Subcutaneous preadipocyte (primary cell): Measurements from ENCODE around the gene SULT6B1. TPM values are rescaled to one million over a fixed set of nuclear protein-coding genes. Genes with fewer than 3 reads are reported as not detected.

Experiments used
- total RNA-seq: library from RNA; depleted of rRNA; stranded (reverse); fragments of >200 nt; gene quantifications from 2 replicates; pipeline ENCODE4 v1.2.3, GENCODE V29; 2012

SULT6B1 gene, protein sequence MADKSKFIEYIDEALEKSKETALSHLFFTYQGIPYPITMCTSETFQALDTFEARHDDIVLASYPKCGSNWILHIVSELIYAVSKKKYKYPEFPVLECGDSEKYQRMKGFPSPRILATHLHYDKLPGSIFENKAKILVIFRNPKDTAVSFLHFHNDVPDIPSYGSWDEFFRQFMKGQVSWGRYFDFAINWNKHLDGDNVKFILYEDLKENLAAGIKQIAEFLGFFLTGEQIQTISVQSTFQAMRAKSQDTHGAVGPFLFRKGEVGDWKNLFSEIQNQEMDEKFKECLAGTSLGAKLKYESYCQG
- not detected in 2 replicates for total RNA-seq

DNA sequence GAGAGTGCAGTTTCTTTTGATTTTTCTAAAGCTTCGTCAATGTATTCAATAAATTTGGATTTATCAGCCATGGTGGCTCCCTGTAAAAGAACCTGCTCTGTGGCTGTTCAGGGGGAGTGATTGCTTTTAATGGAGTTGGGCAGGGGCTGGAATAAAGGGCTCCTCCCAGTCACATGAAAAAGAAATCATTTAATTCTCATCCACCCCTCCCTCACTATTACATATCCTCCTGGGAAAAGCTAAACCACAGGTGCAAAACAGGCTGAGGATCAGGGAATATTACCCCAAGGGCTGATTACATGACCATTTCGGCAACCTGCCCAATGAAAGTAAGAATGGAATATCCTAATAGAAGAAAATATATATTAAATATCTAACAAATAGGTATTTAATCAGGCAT is at the start of gene SULT6B1:
SULT6B1 (minus strand) TSS at position 101 of the 400 bp plus-strand sequence; CDS start at position 71, 30 bp downstream.

DNA sequence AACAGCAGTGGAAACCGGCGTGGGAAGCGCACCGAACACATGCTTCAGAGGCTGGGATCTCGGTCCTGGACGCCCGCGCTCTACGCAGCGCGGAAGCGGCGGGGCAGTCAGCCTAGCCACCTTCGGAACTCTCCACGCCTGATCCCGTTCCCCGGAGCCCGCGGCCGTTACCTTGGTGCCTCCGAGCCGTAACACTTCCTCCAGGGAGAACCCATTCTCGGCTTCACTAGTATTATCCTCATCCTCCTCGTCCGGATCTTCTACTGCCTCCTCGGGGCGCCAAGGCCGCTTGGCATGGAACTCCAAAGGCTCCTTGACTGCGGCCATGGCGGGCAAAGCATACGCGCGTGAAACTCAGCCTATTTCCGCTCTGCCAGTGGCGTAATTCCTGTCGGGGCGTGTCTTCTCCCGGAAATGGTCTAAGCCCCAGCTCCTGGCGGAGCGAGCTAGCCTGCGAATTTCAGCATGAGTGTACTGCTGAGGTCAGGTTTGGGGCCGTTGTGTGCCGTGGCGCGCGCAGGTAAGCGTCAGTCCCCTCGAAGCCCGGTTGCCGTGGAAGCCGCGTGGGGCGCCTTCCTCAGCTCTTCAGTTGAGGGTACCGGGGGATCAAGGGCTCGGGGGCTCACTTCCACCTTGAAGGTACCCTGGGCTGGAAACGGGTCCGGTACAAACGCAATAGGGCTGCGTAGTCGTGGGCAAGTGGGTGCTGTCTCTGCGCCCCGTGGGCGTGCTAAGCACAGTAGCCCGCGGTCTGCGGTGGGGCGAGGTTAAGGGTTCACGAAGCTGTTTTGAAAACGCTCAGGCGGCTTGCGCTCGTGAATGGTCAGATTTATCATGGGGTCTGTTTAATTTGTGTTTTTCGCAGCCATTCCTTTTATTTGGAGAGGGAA is 43.0 kb upstream of the SULT6B1 start, which contains the start of the genes CEBPZ and NDUFAF7:
CEBPZ (minus strand) TSS at position 356 of the 890 bp plus-strand sequence; CDS start at position 327, 29 bp downstream.
NDUFAF7 (plus strand) TSS at position 418 of the 890 bp plus-strand sequence; CDS start at position 466, 48 bp downstream.

DNA sequence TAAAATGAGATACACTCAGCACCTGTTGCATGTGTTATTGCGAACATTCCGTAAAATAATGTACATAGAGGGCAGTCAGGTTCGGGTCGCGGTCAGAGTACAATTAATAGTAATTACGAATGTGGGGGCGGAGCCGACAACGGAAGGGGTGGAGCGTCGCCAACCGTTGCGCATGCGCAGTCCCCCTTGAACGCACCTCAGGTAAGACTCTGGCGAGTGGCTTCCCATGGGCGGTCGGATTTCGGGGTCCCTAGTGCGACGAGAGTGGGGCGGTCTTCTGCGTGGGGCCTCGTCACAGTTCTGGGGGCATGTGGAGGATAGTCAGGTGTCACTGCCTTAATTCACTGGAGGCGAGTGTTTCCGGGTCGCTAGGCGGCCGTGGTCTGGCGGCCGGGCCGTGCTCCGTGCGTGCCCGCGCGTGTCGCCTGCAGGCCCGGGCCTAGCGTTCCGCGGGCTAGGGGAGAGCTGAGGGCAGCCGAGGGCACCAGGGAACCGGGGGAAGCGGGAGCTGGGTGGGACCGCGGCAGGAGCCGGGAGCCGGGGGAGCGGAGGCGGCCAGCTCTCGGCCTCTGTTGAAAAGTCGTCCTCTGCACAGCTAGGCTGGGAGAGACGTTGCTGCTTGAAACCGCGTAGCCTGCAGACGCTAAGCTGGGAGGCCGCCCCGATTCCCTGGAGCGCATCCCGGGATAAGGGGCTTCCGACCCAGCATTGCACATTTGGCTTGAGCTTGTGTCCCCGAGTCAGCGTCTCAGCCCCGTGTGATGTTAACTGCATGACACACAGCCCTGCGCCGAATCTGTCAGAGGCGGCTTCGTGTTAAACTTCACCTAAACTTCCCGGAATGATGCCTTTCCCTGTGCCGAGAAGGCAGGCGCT is 8.1 kb upstream of the SULT6B1 start, which contains the start of gene CEBPZOS:
CEBPZOS (plus strand) TSS at position 177 of the 876 bp plus-strand sequence. CDS start 3,209 bp downstream, outside the sequence.

DNA sequence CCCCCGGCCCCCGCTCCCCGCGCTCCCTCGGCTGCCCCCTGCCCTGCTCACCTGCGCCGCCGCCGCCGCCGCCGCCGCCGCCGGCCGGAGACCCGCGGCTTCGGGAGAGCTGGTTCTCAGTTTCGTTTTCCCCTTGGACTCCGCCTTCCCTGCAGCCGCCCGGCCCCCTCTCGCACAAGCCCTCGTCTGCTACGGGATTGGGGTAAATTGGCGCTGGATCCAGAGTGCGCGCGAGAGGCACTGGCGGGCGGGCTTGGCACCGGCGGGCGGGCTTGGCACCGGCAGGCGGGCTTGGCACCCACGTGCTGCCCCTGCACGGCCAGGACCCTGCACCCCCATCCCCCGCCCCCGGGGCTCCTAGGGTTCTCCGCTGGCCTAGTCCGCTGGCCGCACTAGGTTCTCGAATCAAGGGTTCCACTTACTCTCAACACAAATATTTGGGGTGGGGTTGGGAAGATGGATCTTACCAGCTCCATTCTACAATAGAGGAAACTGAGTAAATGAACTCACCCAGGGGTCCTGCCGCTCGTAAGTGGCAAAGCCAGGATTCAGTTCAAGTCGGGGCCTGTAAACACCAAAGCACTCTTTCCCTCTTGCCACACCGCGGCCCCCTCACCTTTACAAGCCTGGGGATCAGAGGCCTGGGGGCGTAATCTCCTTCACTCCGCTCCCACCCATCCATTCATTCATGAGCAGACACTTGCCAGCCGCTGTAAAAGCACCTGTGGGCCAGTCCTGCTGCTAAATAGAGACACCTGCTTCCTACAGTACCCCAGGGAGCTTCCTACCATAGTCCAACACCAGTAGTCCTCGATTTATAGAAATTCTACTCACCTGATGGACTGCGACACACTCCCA is 31.4 kb downstream of the SULT6B1 start, which contains the start of gene EIF2AK2:
EIF2AK2 (minus strand) TSS at position 124 of the 858 bp plus-strand sequence. CDS start 9,174 bp downstream, outside the sequence.

Other genes with a start within 250 kb of the SULT6B1 start
- 16.9 and 21.5 TPM in 2 replicates for gene STRN, start 222.1 kb downstream of the SULT6B1 start, total RNA-seq
- 20.6 and 21.1 TPM in 2 replicates for gene HEATR5B, start 104.3 kb downstream of the SULT6B1 start, total RNA-seq
- 4.8 and 7.6 TPM in 2 replicates for gene GPATCH11, start 104.2 kb downstream of the SULT6B1 start, total RNA-seq
- 29.0 and 33.0 TPM in 2 replicates for gene EIF2AK2, start 31.7 kb downstream of the SULT6B1 start, total RNA-seq
- 14.0 and 20.9 TPM in 2 replicates for gene CEBPZOS, start 7.8 kb upstream of the SULT6B1 start, total RNA-seq
- gene CEBPZ, start 42.9 kb upstream of the SULT6B1 start, total RNA-seq = 43.0 and 60.8 TPM in 2 replicates
- 13.2 and 15.4 TPM in 2 replicates for gene NDUFAF7, start 43.0 kb upstream of the SULT6B1 start, total RNA-seq
- 40.4 and 67.1 TPM in 2 replicates for gene PRKD3, start 136.2 kb upstream of the SULT6B1 start, total RNA-seq
- gene QPCT, start 156.0 kb upstream of the SULT6B1 start, total RNA-seq = 4.4 and 6.5 TPM in 2 replicates